ENCODE measurements around the gene CDKL5.

The CDKL5 gene

DNA sequence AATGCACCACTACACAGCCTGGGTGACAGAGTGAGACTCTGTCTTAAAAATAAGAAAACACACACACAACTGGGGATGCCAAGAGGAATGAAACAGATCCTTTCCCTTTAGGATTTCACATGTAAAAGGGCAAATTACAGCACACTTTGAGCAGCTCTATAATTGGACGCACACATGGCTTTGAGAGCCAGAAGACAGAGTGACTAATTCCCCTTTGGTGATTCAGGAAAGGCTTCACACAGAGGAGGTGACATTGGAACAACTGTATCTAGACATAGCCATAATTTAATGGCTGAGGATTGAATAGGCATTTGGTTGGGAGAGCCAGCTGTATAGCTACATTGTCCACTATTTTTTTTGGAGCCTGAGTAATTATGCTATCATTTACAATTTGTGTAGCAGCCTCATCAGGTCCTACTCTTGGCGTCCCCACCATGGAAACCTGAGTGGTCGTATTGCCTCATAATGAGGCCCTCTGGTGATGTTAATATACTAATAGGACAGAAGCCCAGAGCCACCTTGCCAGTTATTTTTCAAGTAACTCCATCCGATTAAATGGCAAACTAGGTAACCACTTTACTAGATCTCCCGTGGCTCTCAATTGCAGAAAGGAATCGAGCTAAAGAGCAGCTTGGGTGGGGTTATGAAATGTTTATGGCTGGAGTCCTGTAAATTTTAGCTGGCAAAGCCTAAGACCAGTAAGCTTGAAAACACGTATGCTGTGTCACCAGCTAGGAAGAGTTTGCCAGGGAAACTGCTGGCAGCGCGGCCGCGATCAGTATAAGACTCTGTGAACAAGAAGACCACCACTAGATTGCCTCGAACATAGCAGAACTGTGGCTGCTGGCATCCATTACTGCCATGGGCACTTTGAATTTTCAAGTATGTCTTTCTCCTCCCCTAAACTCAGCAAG lies 273.6 kb downstream of the CDKL5 start:
- no peak for DNase-seq (ENCODE audit: low spot score)

GRCh38 chrX:18701621-18702361 lies 276.4 kb downstream of the CDKL5 start:
- DNase-seq (ENCODE audit: low spot score) = peak; percentile 5

DNA sequence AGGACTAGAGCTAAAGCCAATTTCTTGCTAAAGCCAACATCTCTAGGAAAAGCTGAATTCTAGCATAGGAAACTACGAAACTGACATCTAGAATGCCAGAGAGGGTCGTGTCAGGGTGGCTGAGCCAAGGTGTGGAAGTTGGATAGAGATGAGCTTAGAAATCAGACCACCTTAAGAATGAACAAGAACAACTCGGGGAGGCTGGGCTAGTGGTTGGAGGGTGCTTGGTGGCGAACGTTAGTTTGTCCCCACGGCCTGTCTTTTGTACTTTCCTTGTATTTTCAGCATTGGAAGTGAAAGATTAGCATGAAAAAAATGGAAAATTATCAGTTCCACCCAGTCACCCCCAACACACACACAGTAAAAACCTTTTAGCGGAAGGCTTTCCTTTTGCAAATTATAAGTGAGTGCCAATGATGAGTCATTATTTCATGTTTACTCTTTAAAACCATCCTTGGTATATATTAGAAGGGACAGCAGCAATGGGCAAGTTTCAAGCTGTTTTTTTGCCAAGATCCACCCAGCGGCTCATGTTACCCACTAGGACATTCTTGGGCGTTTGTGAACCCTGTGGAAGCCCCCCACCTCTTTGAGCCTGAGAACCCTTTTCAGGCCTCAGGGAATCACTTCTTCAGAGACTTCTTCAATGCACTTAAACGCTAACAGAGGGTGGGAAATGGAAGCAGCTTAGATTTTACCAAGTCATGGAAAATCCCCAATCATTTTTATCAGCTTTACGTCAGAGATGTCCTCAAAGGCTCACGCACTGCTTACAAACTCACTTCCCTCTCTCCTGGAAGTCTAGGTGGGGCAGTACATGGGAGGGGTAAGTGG lies 277.2 kb downstream of the CDKL5 start:
- DNase-seq (ENCODE audit: low spot score) = peak; percentile 13
